GM18499 (cell line): ENCODE results near the gene MCRIP2.

Experiments used
- ATAC-seq: cut with Tn5 transposase; IDR thresholded peaks from one replicate; pipeline ENCODE4 v1.9.1; 2021; ENCODE audit warnings: moderate number of reproducible peaks; ENCODE audit not compliant: insufficient read depth, unreplicated experiment

MCRIP2 gene

DNA sequence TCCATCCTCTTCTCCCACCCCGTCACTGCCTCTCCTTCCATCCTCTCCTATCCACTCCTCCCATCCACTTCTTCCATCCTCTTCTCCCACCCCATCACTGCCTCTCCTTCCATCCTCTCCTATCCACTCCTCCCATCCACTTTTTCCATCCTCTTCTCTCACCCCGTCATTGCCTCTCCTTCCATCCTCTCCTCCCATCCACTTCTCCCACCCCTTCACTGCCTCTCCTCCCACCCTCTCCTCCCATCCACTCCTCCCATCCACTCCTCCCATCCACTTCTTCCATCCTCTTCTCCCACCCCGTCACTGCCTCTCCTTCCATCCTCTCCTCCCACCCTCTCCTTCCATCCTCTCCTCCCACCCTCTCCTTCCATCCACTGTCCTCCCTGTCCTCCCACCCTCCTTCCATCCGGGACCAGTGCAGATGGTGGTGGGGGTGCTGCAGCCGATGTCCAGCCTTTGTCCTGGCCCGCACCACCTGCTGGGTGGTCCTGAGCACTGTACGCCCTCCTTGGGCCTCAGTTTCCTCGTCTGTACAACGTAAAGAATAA lies 9.7 kb upstream of the MCRIP2 start:
- no peak for ATAC-seq

DNA sequence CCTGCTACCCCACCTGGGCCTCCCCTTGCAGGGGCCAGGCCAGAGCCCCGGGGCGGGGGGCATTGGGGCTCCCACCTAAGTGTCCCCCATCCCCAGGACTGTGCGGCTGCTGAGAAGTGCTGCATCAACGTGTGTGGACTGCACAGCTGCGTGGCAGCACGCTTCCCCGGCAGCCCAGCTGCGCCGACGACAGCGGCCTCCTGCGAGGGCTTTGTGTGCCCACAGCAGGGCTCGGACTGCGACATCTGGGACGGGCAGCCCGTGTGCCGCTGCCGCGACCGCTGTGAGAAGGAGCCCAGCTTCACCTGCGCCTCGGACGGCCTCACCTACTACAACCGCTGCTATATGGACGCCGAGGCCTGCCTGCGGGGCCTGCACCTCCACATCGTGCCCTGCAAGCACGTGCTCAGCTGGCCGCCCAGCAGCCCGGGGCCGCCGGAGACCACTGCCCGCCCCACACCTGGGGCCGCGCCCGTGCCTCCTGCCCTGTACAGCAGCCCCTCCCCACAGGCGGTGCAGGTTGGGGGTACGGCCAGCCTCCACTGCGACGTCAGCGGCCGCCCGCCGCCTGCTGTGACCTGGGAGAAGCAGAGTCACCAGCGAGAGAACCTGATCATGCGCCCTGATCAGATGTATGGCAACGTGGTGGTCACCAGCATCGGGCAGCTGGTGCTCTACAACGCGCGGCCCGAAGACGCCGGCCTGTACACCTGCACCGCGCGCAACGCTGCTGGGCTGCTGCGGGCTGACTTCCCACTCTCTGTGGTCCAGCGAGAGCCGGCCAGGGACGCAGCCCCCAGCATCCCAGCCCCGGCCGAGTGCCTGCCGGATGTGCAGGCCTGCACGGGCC lies 8.9 kb upstream of the MCRIP2 start:
- no peak for ATAC-seq

DNA sequence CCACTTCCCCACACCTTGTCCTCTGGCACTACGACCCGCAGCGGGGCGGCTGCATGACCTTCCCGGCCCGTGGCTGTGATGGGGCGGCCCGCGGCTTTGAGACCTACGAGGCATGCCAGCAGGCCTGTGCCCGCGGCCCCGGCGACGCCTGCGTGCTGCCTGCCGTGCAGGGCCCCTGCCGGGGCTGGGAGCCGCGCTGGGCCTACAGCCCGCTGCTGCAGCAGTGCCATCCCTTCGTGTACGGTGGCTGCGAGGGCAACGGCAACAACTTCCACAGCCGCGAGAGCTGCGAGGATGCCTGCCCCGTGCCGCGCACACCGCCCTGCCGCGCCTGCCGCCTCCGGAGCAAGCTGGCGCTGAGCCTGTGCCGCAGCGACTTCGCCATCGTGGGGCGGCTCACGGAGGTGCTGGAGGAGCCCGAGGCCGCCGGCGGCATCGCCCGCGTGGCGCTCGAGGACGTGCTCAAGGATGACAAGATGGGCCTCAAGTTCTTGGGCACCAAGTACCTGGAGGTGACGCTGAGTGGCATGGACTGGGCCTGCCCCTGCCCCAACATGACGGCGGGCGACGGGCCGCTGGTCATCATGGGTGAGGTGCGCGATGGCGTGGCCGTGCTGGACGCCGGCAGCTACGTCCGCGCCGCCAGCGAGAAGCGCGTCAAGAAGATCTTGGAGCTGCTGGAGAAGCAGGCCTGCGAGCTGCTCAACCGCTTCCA lies 8.1 kb upstream of the MCRIP2 start:
- no peak for ATAC-seq

DNA sequence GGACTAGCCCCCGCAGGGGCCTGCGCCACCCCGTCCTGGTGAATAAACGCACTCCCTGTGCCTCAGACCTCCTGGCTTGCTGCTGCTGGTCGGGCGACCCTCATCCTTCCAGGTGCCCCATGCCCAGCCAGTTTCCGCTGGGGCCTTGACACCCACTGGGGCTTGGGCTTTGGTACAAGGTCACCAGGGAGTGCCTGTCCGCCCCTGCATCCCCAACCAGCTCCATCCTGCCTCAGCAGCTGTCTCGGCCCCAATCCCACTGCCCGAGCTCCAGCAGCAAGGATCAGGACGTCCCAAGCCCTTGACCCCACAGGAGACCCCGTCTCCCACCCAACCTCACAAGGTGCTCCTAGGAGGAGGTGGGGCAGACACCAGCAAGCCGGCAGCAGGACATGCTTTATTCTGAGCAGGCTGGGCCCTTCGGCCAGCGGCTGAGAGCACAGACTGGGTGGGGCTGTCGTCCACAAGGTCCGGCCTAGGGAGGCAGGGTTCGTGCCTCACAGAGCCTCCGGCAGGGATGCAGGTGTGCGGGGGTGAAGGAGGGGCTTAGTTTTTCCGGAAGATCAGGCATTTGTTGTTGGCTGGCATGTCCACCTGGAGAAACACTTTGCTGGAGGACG lies 7.5 kb upstream of the MCRIP2 start:
- no peak for ATAC-seq

DNA sequence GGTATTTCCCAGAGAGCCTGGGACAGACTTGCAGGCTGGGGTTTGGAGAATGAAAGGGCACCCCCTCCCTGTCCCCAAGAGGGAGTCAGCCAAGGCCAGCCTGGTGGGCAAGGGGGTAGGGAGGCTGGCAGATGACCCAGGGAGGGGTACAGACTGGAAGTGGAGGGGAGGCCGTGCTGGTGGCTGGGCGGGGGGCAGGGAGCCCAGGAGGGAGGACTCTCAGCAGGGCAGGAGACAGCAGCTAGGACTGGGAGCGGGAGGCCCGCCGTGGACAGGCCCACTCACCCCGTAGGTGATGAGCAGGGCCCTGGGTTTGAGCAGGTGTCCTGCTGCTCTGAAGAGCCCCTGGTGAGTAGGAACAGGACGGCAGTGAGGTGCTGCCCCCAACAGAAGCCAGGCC lies 6.6 kb upstream of the MCRIP2 start:
- no peak for ATAC-seq

DNA sequence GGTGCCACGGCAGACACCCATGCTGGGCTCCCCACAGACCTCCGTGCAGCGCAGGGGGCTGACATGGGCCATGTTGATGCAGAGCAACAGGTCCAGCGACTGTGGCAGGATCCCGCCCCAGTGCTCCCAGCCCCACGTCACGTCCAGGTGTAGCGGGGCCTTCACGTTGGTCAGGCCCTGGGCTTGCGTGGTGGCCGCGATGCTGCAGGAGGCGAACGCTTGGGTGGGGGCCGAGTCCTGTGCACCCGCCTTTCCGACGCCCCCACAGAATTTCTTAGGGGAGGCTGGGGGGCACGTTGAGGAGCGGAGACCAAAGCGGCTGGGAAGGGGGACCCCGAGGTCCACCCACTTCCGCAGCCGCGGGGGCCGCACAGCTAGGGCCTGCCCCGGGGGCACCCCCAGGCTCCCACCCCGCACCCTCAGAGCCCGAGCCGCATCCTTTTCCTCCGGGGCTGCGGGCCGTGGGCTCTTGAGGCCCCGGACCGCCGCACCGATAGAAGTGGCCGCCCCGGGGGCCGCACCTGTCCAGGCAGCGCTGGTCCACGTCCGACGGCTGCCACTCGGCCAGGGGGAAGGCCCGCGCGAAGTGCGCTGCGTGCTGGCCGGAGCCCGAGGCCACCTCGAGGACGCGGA lies 5.9 kb upstream of the MCRIP2 start:
- no peak for ATAC-seq

DNA sequence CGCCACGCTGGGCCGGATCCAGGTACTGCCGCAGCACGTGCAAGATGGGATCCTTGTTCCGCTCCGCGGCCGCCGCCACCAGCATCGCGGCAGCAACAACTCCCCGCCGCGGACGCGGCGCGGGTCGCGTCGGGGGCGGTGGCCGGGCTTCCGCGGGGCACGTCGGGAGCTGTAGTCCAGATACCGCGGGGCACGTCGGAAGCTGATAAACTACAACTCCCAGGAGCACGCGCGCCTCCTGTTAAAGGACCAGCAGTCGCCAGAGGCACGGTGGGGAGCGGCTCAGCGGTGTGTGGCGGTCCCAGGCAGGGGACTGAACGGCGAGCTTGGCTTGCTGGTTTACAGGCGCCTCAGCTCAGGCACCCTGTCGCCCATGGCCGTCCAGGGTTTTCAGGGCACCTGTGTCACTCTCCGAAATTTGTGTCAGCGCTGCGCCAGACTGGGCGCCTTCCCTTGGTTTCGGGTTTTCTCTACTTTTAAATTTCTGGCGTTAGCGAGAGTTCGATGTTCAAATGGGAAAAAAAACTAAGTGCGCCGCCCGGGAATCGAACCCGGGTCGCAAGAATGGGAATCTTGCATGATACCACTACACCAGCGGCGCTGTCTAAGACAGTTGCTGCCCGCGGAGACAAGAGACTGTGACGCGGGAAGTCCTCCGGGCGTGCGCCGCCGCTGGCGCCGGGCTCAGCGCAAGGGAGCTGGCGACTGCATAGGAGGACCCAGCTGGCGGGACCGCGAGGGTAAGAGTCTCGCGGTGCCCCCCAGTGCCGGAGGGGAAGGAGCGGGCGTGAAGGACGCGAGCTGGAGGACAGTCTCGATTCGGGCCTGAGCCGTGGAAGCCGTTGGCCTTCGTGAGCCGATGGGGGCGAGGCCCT lies 5.2 kb upstream of the MCRIP2 start, which contains the start of gene METTL26:
METTL26 (minus strand) TSS at position 100 of the 875 bp plus-strand sequence; CDS start at position 85, 15 bp downstream.
- ATAC-seq, result no peak

DNA sequence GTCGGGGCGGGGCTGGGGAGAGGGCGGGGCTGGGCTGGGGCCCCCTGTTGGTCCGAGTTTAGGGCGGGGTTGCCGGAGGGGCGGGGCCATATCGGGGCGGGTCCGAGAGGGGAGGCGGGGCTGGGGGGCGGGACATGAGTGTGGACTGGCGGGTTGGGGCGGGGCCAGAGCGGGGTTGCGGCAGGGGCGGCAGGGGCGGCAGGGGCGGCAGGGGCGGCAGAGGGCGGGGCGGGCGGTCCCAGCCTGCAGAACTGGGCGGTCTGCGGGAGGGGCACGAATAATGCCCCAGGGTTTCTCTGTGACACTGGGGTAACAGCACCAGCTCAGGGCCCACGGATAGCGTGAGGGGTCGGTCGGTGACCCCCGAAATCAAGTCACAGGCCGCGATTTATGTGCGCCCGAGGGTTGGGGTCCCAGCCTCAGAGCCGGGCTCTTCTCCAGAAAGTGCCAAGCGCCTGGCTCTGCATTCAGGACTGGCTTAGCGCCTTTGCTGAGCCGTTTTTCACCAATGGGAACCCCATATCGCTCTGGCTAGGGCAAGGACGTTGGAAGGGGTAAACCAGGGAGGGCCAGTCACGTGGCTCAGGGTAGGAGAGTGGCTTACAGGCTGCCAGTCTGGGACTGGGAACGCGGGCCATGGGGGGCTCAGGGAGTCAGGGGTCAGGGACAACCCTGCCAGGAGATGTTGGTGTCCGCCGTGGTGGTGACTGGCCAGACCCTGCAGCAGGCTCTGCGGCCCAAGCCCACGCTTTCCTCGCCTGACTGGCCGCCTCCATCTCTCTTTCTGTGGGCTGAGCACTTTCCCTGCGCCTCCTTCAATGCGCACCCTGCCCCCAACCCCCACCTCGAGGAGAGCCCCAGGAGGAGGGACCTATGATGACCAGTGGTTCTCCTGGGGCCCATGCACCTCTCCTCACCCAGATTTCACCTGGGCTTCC lies 4.3 kb upstream of the MCRIP2 start:
- ATAC-seq, result no peak

DNA sequence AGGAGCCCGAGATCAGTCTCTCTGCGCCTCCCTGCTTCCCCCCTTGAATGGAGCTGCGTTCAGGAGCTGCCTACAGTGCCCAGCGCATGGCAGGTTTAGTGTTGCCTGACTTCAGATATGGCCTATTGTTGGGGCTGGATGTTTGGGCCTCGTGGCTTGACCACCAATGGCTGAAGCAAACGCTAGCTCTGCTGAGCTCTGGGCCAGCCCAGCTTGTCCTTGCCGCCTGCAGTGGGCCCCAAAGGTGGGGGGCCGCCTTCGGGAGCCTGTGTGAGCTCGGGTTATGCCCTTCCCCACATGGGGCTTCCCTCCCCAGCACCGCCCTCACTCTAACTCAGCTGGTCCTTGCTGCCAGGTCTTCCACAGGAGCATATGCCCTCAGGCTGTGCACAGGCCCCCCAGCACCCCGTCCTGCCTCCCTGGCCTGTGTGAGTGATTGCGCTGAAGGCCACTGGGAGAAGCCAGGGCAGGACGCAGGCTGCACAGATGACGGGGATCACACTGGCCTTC lies 3.5 kb upstream of the MCRIP2 start:
- no peak for ATAC-seq

DNA sequence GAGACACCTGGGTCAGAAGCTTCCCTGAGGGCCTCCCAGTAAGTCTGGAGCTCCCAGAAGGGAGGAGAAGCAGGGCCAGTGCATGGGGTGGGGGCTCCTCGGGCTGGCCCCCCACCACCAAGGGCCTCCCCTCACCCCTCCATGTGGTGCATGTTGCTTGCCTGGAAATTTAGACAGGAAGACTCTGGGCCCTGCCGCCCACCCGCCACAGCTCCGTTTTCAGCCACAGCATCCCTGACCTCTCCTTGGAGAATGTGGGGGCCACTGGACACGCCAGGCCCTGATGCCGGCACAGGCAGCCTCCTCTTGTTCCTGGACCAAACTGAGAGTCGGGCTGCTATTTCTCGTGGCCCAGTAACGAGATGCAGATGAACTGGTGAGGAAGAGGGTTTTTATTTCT lies 2.8 kb upstream of the MCRIP2 start:
- no peak for ATAC-seq

DNA sequence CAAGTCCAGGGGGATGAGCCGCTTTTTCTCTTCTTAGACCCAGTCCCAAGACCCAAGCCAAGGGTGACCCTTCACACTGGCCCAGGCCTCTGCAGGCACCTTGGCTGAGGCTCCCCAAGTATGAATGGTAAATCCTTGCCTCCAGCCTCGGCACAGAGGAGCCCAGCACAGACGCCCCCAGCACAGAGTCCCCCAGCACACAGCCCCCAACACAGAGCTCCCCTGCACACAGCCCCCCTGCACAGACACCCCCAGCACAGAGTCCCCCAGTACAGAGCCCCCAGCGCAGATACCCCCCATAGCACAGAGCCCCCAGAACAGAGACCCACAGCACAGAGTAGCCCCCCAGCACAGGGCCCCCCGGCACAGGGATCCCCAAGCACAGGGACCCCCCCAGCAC lies 1.0 kb upstream of the MCRIP2 start:
- ATAC-seq, result no peak

DNA sequence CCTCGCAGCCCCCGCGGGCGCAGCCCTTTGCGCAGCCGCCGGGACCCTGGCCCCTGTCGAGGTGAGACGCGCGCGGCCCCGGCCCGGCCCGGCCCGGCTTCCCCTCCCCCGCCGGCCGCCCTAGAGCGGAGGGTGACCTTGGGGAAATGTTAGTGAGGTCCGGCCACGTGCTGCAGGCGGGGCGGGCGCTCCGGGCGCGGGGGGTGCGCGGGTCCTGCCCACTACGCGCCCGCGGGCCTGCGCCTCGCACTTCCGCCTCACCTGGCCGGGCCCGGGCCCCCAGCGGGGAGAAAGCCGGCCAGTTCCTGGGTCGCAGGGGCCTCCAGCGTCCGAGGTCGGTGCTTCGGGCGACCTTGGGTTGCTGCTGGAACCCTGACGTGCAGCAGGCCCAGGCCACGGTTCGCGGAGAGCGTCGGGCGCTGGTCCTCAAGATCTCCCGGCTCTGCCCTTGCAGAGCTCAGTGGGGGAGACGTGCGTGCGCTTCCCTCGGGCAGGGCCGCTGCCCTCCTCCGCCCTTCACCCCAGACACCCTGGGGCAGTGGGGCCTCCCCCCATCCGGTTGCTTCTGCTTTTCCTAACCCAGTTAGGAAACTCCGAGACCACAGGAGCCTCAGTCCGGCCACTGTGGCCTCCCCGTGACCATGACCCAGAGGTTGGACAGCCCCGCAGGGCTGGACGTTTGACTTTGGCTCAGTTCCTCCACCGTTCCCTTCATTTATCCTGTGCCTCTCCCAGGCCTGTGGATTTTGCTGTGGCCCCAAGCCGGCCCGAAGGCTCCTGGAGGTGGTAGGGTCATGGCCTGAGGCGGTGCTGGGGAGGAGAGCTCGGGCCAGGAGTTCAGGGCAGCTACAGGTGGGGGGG lies 791 bp downstream of the MCRIP2 start:
- no peak for ATAC-seq

DNA sequence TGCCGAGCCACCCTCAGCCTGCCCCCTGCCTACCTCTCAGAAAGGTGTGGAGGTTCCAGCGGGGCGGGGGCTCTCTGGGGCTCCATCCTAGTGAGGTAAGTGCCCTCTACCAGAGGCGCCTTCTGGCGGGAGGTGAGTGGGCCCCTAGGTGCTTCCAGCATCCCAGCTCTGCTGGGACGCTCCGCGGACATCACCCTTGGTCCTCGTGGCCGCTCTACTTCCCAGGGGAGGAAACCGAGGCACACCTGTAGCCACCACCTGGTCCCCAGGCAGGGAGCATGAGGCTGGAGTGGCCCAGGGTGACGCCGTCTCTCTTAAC lies 1.4 kb downstream of the MCRIP2 start:
- ATAC-seq, result no peak

DNA sequence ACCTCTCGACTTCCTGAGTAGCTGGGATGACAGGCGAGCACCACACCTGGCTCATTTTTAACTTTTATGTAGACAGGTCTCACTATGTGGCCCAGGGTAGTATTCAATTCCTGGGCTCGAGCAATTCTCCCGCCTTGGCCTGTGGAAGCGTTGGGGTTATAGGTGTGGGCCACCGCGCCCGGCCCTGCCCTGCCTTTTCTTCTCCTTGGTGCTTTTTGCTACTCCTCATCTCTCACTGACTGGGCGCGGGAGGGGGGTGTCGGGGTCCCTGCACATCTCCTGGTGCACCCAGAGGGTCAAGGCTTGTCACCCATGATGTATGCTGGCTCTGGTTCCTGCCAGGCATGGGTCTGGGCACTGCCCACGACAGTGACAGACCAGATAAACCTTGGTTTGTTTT lies 2.9 kb downstream of the MCRIP2 start:
- no peak for ATAC-seq

DNA sequence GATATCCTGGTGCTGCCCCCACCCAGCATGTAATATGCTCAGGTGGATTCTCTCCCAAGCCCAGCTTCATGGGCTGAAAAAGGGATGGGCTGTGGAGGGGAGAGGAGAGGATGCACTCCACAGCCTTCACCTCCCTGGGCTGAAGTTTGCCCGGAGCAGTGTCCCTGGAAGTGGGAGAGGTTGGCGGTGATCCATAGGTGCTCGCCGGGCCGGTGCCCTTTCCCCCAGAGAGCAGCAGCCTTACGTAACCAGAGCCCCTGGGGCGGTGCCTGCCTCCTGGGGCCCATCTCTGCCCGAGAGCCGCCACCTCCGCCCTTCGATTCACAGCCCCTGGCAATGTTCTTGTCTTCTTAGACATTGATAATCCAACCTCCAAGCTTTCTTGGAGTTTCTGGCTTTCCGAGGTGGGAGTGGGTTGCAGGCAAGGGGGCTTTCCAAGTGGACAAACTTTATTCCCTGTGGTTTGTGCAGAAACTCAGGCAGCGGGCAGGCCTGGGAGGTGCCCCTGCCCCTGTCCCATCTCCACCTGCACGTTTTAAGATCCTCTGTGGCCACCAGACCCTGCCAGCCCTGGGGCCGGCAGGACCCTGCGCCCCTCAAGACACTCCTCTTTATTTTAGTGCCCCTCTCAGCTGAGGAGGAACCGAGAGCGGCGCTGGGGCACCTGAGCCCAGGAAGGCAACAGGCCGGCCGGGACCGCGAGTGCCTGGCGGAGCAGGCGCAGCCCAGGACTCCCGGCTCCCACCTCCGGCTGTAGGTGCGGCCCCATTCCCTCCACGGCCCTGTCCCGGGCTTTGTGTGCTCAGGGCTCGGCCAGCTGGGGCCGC lies 4.4 kb downstream of the MCRIP2 start:
- no peak for ATAC-seq

DNA sequence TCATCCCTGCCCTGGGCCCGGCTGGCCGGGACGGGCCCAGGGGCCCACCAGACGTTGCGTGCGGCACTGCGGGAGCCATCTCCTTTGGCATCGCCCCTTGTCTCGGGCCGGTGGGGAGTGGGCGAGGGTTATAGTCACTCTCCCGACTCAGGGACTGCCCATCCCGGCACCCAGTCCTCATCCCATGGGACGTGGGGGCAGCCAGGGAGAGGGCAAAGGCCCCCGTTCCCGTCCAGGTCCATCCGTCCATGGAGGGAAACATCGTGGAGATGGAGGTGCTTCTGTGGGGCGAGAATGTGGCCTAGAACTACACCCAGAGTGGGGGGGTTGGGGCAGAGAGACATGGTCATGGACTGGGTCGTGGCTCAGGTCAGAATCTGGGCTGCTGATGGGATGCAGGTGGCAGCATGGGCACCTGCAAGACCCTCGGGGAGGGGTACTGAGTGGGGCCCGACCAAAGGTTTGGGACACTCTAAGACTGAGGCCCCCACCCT lies 5.1 kb downstream of the MCRIP2 start:
- ATAC-seq, result no peak
